ENCODE data around the gene RNF38.
A peak's percentile ranks its signal among the peaks of the same experiment; 100 is the strongest.
"Not testable (repeated sequence)": the region's sequence is repeated elsewhere in the genome, so short reads cannot be mapped to it uniquely, and the experiment has no call there.

Gene RNF38

GRCh38 chr9:36402536-36402935 is 2.5 kb upstream of the RNF38 start:
- no peak for DNase-seq

GRCh38 chr9:36401897-36402480 is 1.9 kb upstream of the RNF38 start:
- DNase-seq: no peak

- DNase-seq: no peak
Measured at GRCh38 chr9:36401164-36401740, 1.2 kb upstream of the RNF38 start.

- DNase-seq: peak; percentile 84
Measured at GRCh38 chr9:36400332-36401163, 479 bp upstream of the RNF38 start.

GRCh38 chr9:36398745-36399144 is 1.3 kb downstream of the RNF38 start:
- no peak for DNase-seq

- DNase-seq: no peak
Measured at GRCh38 chr9:36396985-36397384, 3.1 kb downstream of the RNF38 start.

GRCh38 chr9:36392489-36392888 is 7.6 kb downstream of the RNF38 start:
- DNase-seq: no peak

GRCh38 chr9:36389590-36389989 is 10.5 kb downstream of the RNF38 start:
- no peak for DNase-seq

GRCh38 chr9:36386396-36386965 is 13.6 kb downstream of the RNF38 start:
- DNase-seq: not testable (repeated sequence)

- DNase-seq: no peak
Measured at GRCh38 chr9:36382484-36382883, 17.6 kb downstream of the RNF38 start.

GRCh38 chr9:36364577-36364976 is 35.5 kb downstream of the RNF38 start:
- DNase-seq: no peak

- no peak for DNase-seq
Measured at GRCh38 chr9:36363448-36363847, 36.6 kb downstream of the RNF38 start.

GRCh38 chr9:36358486-36358885 is 41.6 kb downstream of the RNF38 start:
- no peak for DNase-seq

GRCh38 chr9:36357639-36358038 is 42.4 kb downstream of the RNF38 start:
- no peak for DNase-seq

- DNase-seq: no peak
Measured at GRCh38 chr9:36346569-36346968, 53.5 kb downstream of the RNF38 start.

GRCh38 chr9:36345103-36345846 is 54.8 kb downstream of the RNF38 start:
- DNase-seq: no peak

- no peak for DNase-seq
Measured at GRCh38 chr9:36341936-36342577, 58.0 kb downstream of the RNF38 start.

- no peak for DNase-seq
Measured at GRCh38 chr9:36337865-36338264, 62.2 kb downstream of the RNF38 start.

- DNase-seq: no peak
Measured at GRCh38 chr9:36337002-36337401, 63.1 kb downstream of the RNF38 start.

GRCh38 chr9:36336131-36336907 is 63.8 kb downstream of the RNF38 start:
- DNase-seq: no peak

- DNase-seq: no peak
Measured at GRCh38 chr9:36332006-36332405, 68.1 kb downstream of the RNF38 start.

All from DMS79 (cell line).